ENCODE measurements around the gene NT5E. TPM values are rescaled to one million over a fixed set of nuclear protein-coding genes. Genes with fewer than 3 reads are reported as not detected.

The NT5E gene
- total RNA-seq, 1 donor from 2014 or later: 29.9 TPM

GRCh38 chr6:85459224-85459901 lies 9.5 kb downstream of the NT5E start:
- no peak for DNase-seq (ENCODE audit: low spot score)
- no peak for ATAC-seq

GRCh38 chr6:85460154-85460920 lies 10.5 kb downstream of the NT5E start:
- ATAC-seq (peak; percentile 62), DNase-seq (ENCODE audit: low spot score) (no peak)

DNA sequence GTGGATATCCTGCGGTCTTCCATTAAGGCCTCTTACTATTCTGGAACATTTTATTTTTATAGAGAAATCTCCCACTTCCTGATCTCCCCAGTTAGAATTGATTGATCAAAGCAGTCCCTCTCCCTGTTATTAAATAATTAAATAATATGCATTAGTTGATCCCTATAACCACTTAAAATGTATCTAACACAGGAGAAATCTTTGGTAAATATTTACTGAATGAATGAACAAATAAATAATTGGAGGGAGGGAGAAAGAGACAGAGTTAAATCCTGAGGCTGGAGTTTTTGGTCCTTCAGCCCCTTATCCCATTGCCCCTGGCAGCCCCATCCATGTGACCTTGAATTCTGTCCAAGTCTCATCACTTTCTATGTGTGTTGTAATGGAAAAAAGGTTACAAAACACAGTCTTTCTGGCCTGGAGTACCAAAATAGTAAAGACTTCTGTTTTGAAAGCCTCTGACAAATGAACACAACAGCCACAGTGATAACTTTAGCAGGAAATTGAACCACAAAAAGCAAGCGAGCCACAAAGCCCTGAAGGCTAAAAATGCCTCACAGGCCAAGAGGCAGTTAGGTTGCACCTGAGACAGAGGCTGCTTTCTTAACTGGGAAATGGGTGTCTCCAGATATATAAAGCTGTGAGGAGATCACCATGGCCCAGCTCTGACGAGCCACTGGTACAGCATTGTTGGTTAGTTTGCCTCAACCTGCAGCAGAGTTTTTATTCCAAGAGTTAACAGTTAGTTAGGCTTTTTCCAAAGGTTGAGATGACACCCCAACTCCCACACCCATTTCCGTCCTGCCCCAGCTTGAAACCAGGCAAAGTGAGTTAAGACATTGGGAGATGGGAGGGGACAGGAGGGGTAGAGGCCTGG lies 11.3 kb downstream of the NT5E start:
- DNase-seq (ENCODE audit: low spot score): no peak
- peak; percentile 51 for ATAC-seq

DNA sequence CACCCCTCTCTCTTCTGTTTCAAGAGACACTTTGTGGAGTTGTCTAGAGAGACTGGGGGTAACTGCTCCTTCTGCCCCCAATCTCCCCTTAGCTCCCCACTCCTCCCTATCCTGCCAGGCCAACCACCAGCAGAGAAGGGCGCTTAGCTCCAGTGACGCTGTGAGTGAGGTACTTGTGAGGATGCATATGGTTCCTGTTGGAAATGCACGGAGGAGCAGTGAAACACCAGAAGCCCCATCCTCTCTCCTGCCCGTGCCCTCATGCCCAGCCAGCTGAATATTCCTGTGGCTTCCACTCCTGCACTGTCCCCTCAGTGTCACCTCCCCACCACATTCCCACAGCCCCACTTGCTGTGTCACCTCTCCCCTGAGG lies 11.9 kb downstream of the NT5E start:
- DNase-seq (ENCODE audit: low spot score): no peak
- no peak for ATAC-seq

- ATAC-seq (no peak), DNase-seq (ENCODE audit: low spot score) (no peak)
Measured at GRCh38 chr6:85462673-85463072, 12.8 kb downstream of the NT5E start.

GRCh38 chr6:85463621-85464259 lies 13.9 kb downstream of the NT5E start:
- peak; percentile 21 for ATAC-seq
- DNase-seq (ENCODE audit: low spot score): no peak

DNA sequence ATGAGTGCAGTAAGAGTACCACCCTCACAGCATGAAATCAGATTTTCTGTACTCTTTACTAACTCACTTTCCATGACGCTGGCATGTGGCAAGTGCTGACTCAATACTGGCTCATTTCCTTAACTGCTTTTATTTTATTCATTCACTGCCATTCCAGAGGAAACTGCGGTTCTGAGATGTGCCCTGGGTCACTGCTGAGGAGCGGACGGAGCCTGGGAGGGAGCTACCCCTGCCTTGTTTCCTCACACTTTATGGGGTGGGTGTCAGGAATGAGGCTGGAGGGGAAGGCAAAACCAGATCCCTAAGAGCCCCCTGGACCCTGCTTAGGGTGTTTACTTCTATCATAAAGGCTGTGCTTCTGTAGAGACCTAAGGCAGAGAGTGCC lies 14.4 kb downstream of the NT5E start:
- ATAC-seq (peak; percentile 14), DNase-seq (ENCODE audit: low spot score) (no peak)

DNA sequence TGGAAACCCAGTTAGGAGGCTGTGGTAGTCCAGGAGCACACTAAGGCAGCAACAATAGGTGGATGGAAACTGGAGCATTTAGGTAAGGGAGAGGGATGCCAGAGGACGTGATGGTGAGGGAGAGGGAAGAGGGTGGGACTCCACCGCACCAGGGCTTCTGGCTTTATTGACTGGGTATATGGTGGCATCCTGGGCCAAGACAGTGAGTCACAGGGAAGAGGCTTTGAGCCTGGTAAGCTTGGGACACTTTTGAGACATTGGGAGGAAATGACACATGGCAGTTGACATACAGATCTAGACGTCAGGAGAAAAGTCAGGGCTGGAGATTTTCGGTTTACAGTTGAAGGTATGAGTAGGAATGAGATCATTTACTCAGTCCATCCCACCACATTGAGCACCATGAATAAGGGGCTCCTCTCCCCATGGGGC lies 14.9 kb downstream of the NT5E start:
- ATAC-seq (no peak), DNase-seq (ENCODE audit: low spot score) (no peak)

GRCh38 chr6:85465762-85466161 lies 15.9 kb downstream of the NT5E start:
- DNase-seq (ENCODE audit: low spot score): no peak
- ATAC-seq: no peak

- ATAC-seq (peak; percentile 38), DNase-seq (ENCODE audit: low spot score) (no peak)
Measured at GRCh38 chr6:85468326-85468725, 18.4 kb downstream of the NT5E start.

- no peak for DNase-seq (ENCODE audit: low spot score)
- ATAC-seq: no peak
Measured at GRCh38 chr6:85469276-85470022, 19.6 kb downstream of the NT5E start.

GRCh38 chr6:85470023-85470410 lies 20.1 kb downstream of the NT5E start:
- ATAC-seq (no peak), DNase-seq (ENCODE audit: low spot score) (no peak)

GRCh38 chr6:85472744-85473143 lies 22.9 kb downstream of the NT5E start:
- DNase-seq (ENCODE audit: low spot score) (no peak), ATAC-seq (no peak)

- ATAC-seq: no peak
- DNase-seq (ENCODE audit: low spot score): no peak
Measured at GRCh38 chr6:85473748-85474147, 23.9 kb downstream of the NT5E start.

- DNase-seq (ENCODE audit: low spot score) (no peak), ATAC-seq (no peak)
Measured at GRCh38 chr6:85476532-85476931, 26.6 kb downstream of the NT5E start.

DNA sequence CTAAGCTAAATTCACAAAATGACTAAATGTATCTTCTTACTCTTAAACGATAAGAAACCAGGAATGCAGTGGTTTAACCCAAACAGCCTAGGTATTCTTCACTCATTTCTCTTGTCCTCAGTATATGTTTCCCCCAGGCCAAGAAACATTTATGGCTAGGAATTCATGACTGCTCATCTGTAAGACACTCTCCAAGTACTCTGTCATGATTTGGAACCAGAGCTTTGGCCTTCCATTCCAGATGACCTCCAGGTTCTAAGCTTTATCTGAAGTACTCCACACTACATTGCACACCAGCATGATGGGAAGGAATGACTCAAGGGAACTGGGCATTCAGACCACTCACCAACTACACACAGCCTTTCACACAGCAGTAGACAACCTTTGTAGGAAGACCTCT lies 29.3 kb downstream of the NT5E start:
- DNase-seq (ENCODE audit: low spot score) (no peak), ATAC-seq (no peak)

- ATAC-seq (peak; percentile 19), DNase-seq (ENCODE audit: low spot score) (no peak)
Measured at GRCh38 chr6:85482206-85482904, 32.5 kb downstream of the NT5E start.

DNA sequence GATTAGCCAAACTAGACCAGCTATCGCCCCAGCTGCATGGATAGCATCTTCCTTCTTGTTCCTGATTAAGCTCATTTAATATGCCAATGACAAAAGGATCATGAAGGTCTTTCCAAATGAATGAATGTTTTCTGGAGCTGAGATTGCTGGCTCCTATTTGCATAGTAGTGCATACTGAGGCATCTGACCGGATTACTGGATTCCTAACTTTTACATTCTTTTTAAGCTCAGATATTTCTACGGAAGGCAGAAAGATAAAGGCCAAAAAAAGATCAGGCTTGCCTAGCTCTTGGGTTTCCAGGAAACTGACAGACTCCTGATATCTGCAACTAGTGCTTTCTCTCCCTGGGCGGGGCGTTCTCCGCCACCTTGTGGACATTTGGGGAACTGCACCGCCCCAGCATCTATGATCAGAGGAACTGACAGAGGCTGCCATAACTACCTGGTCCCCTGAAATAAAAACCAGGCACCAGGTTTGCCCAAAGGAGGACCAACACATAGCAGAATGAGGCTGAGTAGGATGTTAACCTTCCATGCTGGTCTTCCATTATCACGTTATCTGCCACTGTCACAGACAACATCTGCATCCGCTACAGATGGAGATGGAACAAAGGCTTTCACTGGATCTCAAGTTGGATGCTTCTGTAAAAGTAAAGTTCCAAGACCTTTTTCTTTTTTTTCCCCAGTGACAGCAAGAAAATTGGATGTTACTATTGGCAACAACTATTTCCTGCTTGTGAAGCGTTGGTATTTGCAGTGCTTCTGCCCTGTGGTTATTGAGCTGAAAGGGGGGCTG lies 33.2 kb downstream of the NT5E start:
- ATAC-seq (peak; percentile 98), DNase-seq (ENCODE audit: low spot score) (peak; percentile 85)

- no peak for ATAC-seq
- DNase-seq (ENCODE audit: low spot score): no peak
Measured at GRCh38 chr6:85483846-85484245, 34.0 kb downstream of the NT5E start.
